Measurements from ENCODE around the gene FAF1.
"Not testable (repeated sequence)": the region's sequence is repeated elsewhere in the genome, so short reads cannot be mapped to it uniquely, and the experiment has no call there.

FAF1 gene

GRCh38 chr1:50934838-50935237, 25.2 kb downstream of the FAF1 start:
- Histone ChIP-seq H2AFZ (no peak overlapping the region), H3K9me3 (ENCODE audit: control insufficient read depth, low read length) (no peaks in the 10 kb centered on the region), H3K4me2 (ENCODE audit: low read length) (no peak overlapping the region), H3K4me1 (no peaks in the 10 kb centered on the region), H3K9ac (no peak overlapping the region), H3K36me3 (ENCODE audit: control insufficient read depth, insufficient read depth, low read length) (no peaks in the 10 kb centered on the region), H3K4me3 (ENCODE audit: low read depth, low read length) (no peak overlapping the region), H3K27ac (no peak overlapping the region), H3K79me2 (no peaks in the 10 kb centered on the region), H3K27me3 (ENCODE audit: control insufficient read depth, insufficient read depth, low read length) (no peaks in the 10 kb centered on the region)
- TF ChIP-seq, protein P1, sequence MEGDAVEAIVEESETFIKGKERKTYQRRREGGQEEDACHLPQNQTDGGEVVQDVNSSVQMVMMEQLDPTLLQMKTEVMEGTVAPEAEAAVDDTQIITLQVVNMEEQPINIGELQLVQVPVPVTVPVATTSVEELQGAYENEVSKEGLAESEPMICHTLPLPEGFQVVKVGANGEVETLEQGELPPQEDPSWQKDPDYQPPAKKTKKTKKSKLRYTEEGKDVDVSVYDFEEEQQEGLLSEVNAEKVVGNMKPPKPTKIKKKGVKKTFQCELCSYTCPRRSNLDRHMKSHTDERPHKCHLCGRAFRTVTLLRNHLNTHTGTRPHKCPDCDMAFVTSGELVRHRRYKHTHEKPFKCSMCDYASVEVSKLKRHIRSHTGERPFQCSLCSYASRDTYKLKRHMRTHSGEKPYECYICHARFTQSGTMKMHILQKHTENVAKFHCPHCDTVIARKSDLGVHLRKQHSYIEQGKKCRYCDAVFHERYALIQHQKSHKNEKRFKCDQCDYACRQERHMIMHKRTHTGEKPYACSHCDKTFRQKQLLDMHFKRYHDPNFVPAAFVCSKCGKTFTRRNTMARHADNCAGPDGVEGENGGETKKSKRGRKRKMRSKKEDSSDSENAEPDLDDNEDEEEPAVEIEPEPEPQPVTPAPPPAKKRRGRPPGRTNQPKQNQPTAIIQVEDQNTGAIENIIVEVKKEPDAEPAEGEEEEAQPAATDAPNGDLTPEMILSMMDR (IDR thresholded peaks at IDR 0.05), result no peak

- not testable (repeated sequence) for H3K9ac ChIP-seq; H3K4me3 ChIP-seq (ENCODE audit: low read depth, low read length); H3K4me1 ChIP-seq; H3K4me2 ChIP-seq (ENCODE audit: low read length); H3K79me2 ChIP-seq; H3K9me3 ChIP-seq (ENCODE audit: control insufficient read depth, low read length); H3K36me3 ChIP-seq (ENCODE audit: control insufficient read depth, insufficient read depth, low read length); H3K27me3 ChIP-seq (ENCODE audit: control insufficient read depth, insufficient read depth, low read length); H3K27ac ChIP-seq; H2AFZ ChIP-seq
Observed at GRCh38 chr1:50933770-50934169, 26.3 kb downstream of the FAF1 start.

DNA sequence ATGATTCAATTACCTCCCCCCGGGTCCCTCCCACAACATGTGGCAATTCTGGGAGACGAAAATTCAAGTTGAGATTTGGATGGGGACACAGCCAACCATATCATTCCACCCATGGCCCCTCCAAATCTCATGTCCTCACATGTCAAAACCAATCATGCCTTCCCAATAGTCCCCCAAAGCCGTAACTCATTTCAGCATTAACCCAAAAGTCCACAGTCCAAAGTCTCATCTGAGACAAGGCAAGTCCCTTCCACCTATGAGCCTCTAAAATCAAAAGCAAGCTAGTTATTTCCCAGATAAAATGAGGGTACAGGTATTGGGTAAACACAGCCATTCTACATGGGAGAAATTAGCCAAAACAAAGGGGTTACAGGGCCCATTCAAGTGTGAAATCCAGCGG, 28.0 kb downstream of the FAF1 start:
- not testable (repeated sequence) for H2AFZ ChIP-seq; H3K27me3 ChIP-seq (ENCODE audit: control insufficient read depth, insufficient read depth, low read length); H3K9ac ChIP-seq; H3K79me2 ChIP-seq; H3K27ac ChIP-seq; H3K9me3 ChIP-seq (ENCODE audit: control insufficient read depth, low read length); H3K4me3 ChIP-seq (ENCODE audit: low read depth, low read length); H3K4me2 ChIP-seq (ENCODE audit: low read length); H3K4me1 ChIP-seq; H3K36me3 ChIP-seq (ENCODE audit: control insufficient read depth, insufficient read depth, low read length)

GRCh38 chr1:50930965-50931737, 28.9 kb downstream of the FAF1 start:
- Histone ChIP-seq H3K27me3 (ENCODE audit: control insufficient read depth, insufficient read depth, low read length) (no peaks in the 10 kb centered on the region), H3K79me2 (no peaks in the 10 kb centered on the region), H3K27ac (no peak overlapping the region), H3K4me3 (ENCODE audit: low read depth, low read length) (no peak overlapping the region), H3K9me3 (ENCODE audit: control insufficient read depth, low read length) (no peaks in the 10 kb centered on the region), H3K4me2 (ENCODE audit: low read length) (no peak overlapping the region), H2AFZ (no peak overlapping the region), H3K4me1 (no peaks in the 10 kb centered on the region), H3K36me3 (ENCODE audit: control insufficient read depth, insufficient read depth, low read length) (no peaks in the 10 kb centered on the region), H3K9ac (no peak overlapping the region)
- TF ChIP-seq, protein P1 (IDR thresholded peaks at IDR 0.05), result no peak

DNA sequence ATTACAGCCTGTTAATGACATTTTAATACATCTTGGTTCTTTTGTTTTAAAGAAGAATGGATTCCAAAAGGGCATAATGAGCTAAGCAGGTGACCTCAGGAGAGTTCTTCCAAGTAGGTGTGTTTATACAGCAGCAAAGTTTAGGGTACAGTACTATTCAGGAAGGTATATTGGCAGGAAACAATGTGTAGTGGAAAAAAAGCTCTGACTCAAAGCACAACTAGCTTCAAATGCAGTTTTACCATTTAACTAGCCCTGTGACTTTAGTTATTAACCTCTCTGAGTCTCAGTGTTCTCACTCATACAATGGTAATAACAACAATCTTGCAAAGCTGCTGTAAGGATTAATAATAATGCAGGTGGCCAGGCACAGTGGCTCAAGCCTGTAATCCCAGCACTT, 29.9 kb downstream of the FAF1 start:
- Histone ChIP-seq H3K4me1 (no peaks in the 10 kb centered on the region), H3K79me2 (no peaks in the 10 kb centered on the region), H3K9me3 (ENCODE audit: control insufficient read depth, low read length) (no peaks in the 10 kb centered on the region), H3K4me2 (ENCODE audit: low read length) (no peak overlapping the region), H3K9ac (no peak overlapping the region), H3K4me3 (ENCODE audit: low read depth, low read length) (no peak overlapping the region), H3K27me3 (ENCODE audit: control insufficient read depth, insufficient read depth, low read length) (no peaks in the 10 kb centered on the region), H3K27ac (no peak overlapping the region), H2AFZ (no peak overlapping the region), H3K36me3 (ENCODE audit: control insufficient read depth, insufficient read depth, low read length) (no peaks in the 10 kb centered on the region)
- TF ChIP-seq, protein P1 (IDR thresholded peaks at IDR 0.05), result no peak

All from parathyroid adenoma (tissue), 2 donors.